CD14-positive monocyte (primary cell): ENCODE results near the gene VPS16. TPM values are rescaled to one million over a fixed set of nuclear protein-coding genes. Genes with fewer than 3 reads are reported as not detected.

ENCODE experiments used
- DNase-seq, 3 donors: peaks; one replicate each; pipeline ENCODE4 v3.0.0-alpha.2; 2011 to 2022
- H2AFZ ChIP-seq: 2 replicates; pipeline ENCODE4 v1.6.0; 2012; ENCODE audit warnings: mild to moderate bottlenecking, low read depth, low read length, inconsistent platforms; ENCODE audit not compliant: insufficient read depth, poor library complexity, severe bottlenecking
- H3K27ac ChIP-seq, 2 donors: 1 replicate in 1 of 2; 2 replicates in 1 of 2; pipeline ENCODE4 v1.5.1; 2012 to 2013; ENCODE audit warnings: low read length in 2 of 2, control low read depth in 1 of 2, inconsistent platforms in 1 of 2, low read depth in 1 of 2, mild to moderate bottlenecking in 1 of 2
- H3K27me3 ChIP-seq, 2 donors: one replicate each; pipeline versions ENCODE4 v1.6.0 to v1.6.1; 2011 to 2013; ENCODE audit warnings: low read length in 2 of 2; ENCODE audit not compliant: control insufficient read depth in 2 of 2, insufficient read depth in 2 of 2
- H3K36me3 ChIP-seq, 2 donors: replicated peaks in 1 of 2; 1 replicate in 1 of 2; 2 replicates in 1 of 2; pipeline versions ENCODE4 v1.5.1 to v1.6.1; 2012 to 2013; ENCODE audit warnings: low read length in 2 of 2, control low read depth in 1 of 2, inconsistent platforms in 1 of 2, mild to moderate bottlenecking in 1 of 2; ENCODE audit not compliant: insufficient read depth in 2 of 2, control insufficient read depth in 1 of 2
- H3K4me1 ChIP-seq, 2 donors: 1 replicate in 1 of 2; 2 replicates in 1 of 2; pipeline versions ENCODE4 v1.5.1 to v1.6.1; 2012 to 2013; ENCODE audit warnings: low read length in 2 of 2, control low read depth in 1 of 2, inconsistent platforms in 1 of 2, mild to moderate bottlenecking in 1 of 2, moderate library complexity in 1 of 2; ENCODE audit not compliant: insufficient read depth in 2 of 2, control insufficient read depth in 1 of 2
- H3K4me2 ChIP-seq: replicated peaks from 2 replicates; pipeline ENCODE3; 2012; ENCODE audit warnings: low read length, moderate library complexity, mild to moderate bottlenecking; ENCODE audit not compliant: poor library complexity, severe bottlenecking; ENCODE audit errors: extremely low read depth
- H3K4me3 ChIP-seq, 3 experiments: fragments of 200-600 bp in 1 of 3; sonication (generic) in 1 of 3; replicated peaks in 1 of 3; 1 replicate in 2 of 3; 2 replicates in 1 of 3; pipeline ENCODE4 v1.5.1; 2011 to 2013; ENCODE audit warnings: low read length in 3 of 3, mild to moderate bottlenecking in 3 of 3, control low read depth in 2 of 3, low read depth in 2 of 3, inconsistent platforms in 1 of 3, moderate library complexity in 1 of 3
- H3K79me2 ChIP-seq: 2 replicates; pipeline ENCODE4 v1.6.0; 2012; ENCODE audit warnings: mild to moderate bottlenecking, control low read depth, inconsistent platforms, low read length, moderate library complexity; ENCODE audit not compliant: insufficient read depth
- H3K9ac ChIP-seq: 2 replicates; pipeline ENCODE4 v1.6.0; 2017; ENCODE audit warnings: low read length, mild to moderate bottlenecking; ENCODE audit not compliant: insufficient read depth, poor library complexity, severe bottlenecking
- H3K9me3 ChIP-seq, 2 donors: replicated peaks in 1 of 2; 1 replicate in 1 of 2; 2 replicates in 1 of 2; pipeline versions ENCODE4 v1.5.1 to v1.6.1; 2012 to 2013; ENCODE audit warnings: low read length in 2 of 2, control low read depth in 1 of 2; ENCODE audit not compliant: control insufficient read depth in 1 of 2, insufficient read depth in 1 of 2
- H4K20me1 ChIP-seq: 2 replicates; pipeline ENCODE4 v1.6.0; 2012; ENCODE audit warnings: mild to moderate bottlenecking, low read length, control low read depth, moderate library complexity; ENCODE audit not compliant: insufficient read depth
- H3K27ac Mint-ChIP-seq, 7 donors: one replicate each; pipeline ENCODE4 v1.8.0; 2020; ENCODE audit warnings: mild to moderate bottlenecking in 7 of 7, mixed read lengths in 7 of 7, moderate library complexity in 6 of 7, inconsistent platforms in 2 of 7
- H3K27me3 Mint-ChIP-seq, 3 donors: one replicate each; pipeline ENCODE4 v1.8.0; 2021 to 2022; ENCODE audit warnings: low read depth in 3 of 3, mild to moderate bottlenecking in 3 of 3, mixed read lengths in 3 of 3, moderate library complexity in 3 of 3, inconsistent platforms in 1 of 3
- H3K36me3 Mint-ChIP-seq, 2 donors: one replicate each; pipeline ENCODE4 v1.8.0; 2020; ENCODE audit warnings: mixed read lengths in 2 of 2, inconsistent platforms in 1 of 2, mild to moderate bottlenecking in 1 of 2
- H3K4me1 Mint-ChIP-seq: one replicate; pipeline ENCODE4 v1.8.0; 2020; ENCODE audit warnings: mild to moderate bottlenecking, mixed read lengths
- H3K4me3 Mint-ChIP-seq, 2 donors: one replicate each; pipeline ENCODE4 v1.8.0; 2020; ENCODE audit warnings: mild to moderate bottlenecking in 2 of 2, mixed read lengths in 2 of 2, moderate library complexity in 1 of 2
- H3K9me3 Mint-ChIP-seq, 7 donors: one replicate each; pipeline ENCODE4 v1.8.0; 2020 to 2022; ENCODE audit warnings: mixed read lengths in 7 of 7, mild to moderate bottlenecking in 6 of 7, moderate library complexity in 6 of 7, inconsistent platforms in 2 of 7
- CTCF ChIP-seq: fragments of 200-600 bp; IDR thresholded peaks from one replicate; pipeline ENCODE4 v1.8.0; 2022; ENCODE audit warnings: antibody characterized with exemption, mild to moderate bottlenecking
- WGBS: methylation state at CpG from one replicate; pipeline ENCODE4 v1.1.5; 2013; ENCODE audit warnings: missing lambda C conversion rate; ENCODE audit not compliant: insufficient coverage; 5-methylcytosine and 5-hydroxymethylcytosine counted together
- intact Hi-C, 2 donors: fragments of 100-400 bp; cut with micrococcal nuclease; formaldehyde crosslinking; loops; one replicate each; pipeline versions ENCODE4 v1.15.0 to v1.15.1; 2023
- polyA plus RNA-seq, 3 donors: library from polyadenylated mRNA; depleted of rRNA in 1 of 3; unstranded in 2 of 3; stranded (reverse) in 1 of 3; fragments of 300-500 nt in 2 of 3; fragments of >200 nt in 1 of 3; fragmentation: Illumina TruSeq in 2 of 3; gene quantifications; 1 replicate in 2 of 3; 2 replicates in 1 of 3; pipeline ENCODE4 v1.2.3, GENCODE V29; 2012 to 2021

The VPS16 gene
- polyA plus RNA-seq, 3 donors, result 33.3 to 87.0 (median 34.5) TPM

- H3K9me3 Mint-ChIP-seq, result no peaks in the 10 kb centered on the region
- H3K4me1 Mint-ChIP-seq, result peaks cover 1% of the 10 kb centered on the region
- H4K20me1 ChIP-seq, result peaks cover 15% of the 10 kb centered on the region
- no peak overlapping the region for H3K4me2 ChIP-seq
- H3K9ac ChIP-seq, result no peak overlapping the region
- no peak for TF ChIP-seq CTCF
- H3K79me2 ChIP-seq, result no peaks in the 10 kb centered on the region
- H3K4me3 ChIP-seq, result no peak overlapping the region
- H2AFZ ChIP-seq, result no peak overlapping the region
- H3K27me3 Mint-ChIP-seq, result peaks cover 0 to 3% (median 0%) of the 10 kb centered on the region in 3 donors
- H3K4me1 ChIP-seq, result no peaks in the 10 kb centered on the region
- H3K27me3 ChIP-seq, result no peaks in the 10 kb centered on the region
- intact Hi-C loops, result no loop called here
- peaks cover 34 to 39% of the 10 kb centered on the region in 2 donors for H3K36me3 ChIP-seq
- no peak overlapping the region for H3K27ac ChIP-seq
- 100% methylated on average over 2 of the region's 2 CpGs for WGBS
- H3K9me3 ChIP-seq, result no peaks in the 10 kb centered on the region
- H3K27ac Mint-ChIP-seq, result no peak overlapping the region
- no peak overlapping the region for H3K4me3 Mint-ChIP-seq
- no peak for DNase-seq
- H3K36me3 Mint-ChIP-seq, result peaks cover 36 to 56% of the 10 kb centered on the region in 2 donors
These were observed 18.0 kb downstream of the VPS16 start for GRCh38 chr20:2858591-2858990.

- 89% methylated on average over 4 of the region's 4 CpGs for WGBS
- Histone ChIP-seq H3K36me3 (peaks cover 42 to 49% of the 10 kb centered on the region in 2 donors), H3K27ac (no peak overlapping the region), H3K9ac (no peak overlapping the region), H3K79me2 (no peaks in the 10 kb centered on the region), H4K20me1 (peaks cover 15% of the 10 kb centered on the region), H3K4me2 (no peak overlapping the region), H3K4me3 (no peak overlapping the region), H2AFZ (no peak overlapping the region), H3K4me1 (no peaks in the 10 kb centered on the region), H3K27me3 (no peaks in the 10 kb centered on the region), H3K9me3 (no peaks in the 10 kb centered on the region)
- peaks cover 43 to 62% of the 10 kb centered on the region in 2 donors for H3K36me3 Mint-ChIP-seq
- TF ChIP-seq CTCF, result no peak
- H3K4me1 Mint-ChIP-seq, result peaks cover 1% of the 10 kb centered on the region
- intact Hi-C loops, result no loop called here
- no peaks in the 10 kb centered on the region for H3K9me3 Mint-ChIP-seq
- H3K27ac Mint-ChIP-seq, result peak overlapping the region in 1 of 7 donors; percentile 23
- H3K27me3 Mint-ChIP-seq, result peaks cover 0 to 3% (median 0%) of the 10 kb centered on the region in 3 donors
- H3K4me3 Mint-ChIP-seq, result no peak overlapping the region
- DNase-seq, result no peak
These were observed 19.0 kb downstream of the VPS16 start for GRCh38 chr20:2859330-2860121.
